ENCODE measurements around the gene ZNF697.
A peak's percentile ranks its signal among the peaks of the same experiment; 100 is the strongest.
"Not testable (repeated sequence)": the region's sequence is repeated elsewhere in the genome, so short reads cannot be mapped to it uniquely, and the experiment has no call there.

Gene ZNF697

DNA sequence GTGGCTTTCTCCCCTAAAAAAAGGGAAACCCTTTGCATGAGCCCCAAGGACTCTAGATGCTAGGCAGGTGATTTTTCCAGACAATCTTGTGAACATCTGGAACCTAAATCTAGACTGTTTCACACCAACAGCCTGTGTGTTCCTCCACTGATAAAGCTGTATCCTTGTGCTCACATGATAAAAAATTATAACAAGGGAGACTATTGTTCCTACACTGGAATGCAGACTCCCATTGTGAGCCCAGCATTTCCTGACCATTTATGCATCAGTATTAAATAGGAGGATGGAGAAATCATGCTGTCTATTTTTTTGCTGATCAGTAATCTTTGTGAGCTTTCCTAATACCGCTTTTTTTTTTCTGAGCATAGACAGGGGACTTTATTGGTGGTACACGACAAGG is 52.5 kb downstream of the ZNF697 start:
- no peak for DNase-seq

DNA sequence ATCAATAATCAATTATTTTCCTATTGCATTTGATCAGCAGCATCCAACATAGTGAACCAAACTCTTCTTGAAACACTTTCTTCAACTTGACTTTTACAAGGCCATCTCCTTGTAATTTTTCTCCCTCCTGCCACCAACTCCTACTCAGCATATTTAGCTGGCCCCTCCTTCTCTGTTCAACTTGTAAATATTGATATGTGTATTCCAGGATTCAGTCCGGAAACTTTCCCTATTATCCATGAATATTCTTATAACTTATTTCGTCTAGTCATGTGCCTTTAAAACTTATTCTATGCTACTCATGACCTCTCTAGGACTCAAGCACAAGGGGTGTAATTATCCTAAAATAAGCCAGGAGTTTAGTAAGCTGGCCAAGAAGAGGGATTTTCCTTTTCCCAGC is 52.9 kb downstream of the ZNF697 start:
- DNase-seq, result no peak

DNA sequence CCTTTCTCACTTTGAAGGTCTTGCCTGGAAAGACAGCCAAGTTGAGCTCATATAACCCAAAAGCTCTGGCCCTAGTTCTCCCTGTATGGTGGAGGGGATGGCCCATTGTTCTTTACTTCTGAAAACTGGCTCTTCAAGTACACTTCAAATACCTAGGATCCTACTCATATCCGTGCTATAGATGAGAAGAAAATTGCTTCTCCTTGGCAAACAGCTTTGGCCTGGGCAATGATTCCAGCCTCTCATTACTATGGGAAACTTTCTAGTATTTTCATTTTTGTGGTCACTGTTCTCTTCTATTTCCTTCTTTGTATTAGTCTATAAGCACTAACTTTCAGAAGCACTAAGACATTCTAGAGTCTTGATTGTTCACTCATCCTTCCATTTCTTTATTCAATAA is 53.7 kb downstream of the ZNF697 start:
- DNase-seq, result no peak

DNA sequence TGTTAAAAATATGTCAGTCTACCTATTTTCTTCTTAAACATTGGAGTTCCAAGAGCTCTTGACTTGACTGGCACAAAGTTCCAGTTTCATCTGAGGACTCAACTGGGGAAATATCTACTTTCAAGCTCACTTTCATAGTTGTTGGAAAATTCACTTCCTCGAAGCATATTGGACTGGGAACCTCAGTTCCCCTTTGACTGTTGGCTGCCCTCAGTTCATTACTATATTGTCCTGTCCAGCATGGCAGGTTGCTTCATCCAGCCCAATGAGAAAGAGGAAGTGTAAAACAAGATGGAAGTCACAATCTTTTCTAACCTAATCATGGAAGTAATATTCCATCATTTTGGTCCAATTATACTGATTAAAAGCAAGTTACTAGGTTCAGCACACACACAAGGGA is 54.3 kb downstream of the ZNF697 start:
- DNase-seq, result no peak

DNA sequence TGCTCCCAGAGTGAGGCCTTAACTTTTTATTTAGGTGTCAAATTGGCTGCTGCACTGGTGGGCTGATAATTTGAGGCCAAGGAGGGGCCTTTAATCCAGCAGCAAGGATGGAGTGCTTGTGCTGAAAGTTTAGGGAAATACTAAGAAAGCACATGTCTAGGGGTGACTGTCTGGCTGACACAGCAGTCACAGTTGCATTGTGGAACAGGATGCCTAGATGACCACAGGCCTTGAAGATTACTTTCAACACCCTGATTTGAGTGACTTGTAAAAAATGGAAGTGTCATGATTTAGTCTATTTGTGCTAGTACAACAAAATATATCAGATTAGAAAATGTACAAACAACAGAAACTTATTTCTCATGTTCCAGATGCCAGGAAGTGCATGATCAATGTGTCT is 57.7 kb downstream of the ZNF697 start:
- DNase-seq, result peak in 1 of 2 donors; percentile 5

DNA sequence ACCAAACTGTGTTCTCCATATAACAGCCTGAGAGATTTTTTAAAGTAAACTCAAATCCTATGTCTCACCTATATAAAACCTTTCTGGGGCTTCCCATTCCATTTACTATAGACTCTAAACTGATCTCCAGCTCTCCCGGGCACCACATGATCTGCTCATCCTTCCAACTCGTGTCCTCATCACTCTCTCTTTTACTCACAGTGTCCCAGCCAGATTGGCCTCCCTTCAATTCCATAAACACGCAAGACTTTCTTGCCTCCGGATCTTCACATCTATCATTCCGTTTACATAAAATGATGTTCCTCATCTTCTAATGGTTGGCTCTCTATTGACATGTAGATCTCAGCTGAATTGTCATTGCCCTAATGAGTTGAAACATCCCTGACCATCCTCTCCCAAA is 59.4 kb downstream of the ZNF697 start:
- no peak for DNase-seq

DNA sequence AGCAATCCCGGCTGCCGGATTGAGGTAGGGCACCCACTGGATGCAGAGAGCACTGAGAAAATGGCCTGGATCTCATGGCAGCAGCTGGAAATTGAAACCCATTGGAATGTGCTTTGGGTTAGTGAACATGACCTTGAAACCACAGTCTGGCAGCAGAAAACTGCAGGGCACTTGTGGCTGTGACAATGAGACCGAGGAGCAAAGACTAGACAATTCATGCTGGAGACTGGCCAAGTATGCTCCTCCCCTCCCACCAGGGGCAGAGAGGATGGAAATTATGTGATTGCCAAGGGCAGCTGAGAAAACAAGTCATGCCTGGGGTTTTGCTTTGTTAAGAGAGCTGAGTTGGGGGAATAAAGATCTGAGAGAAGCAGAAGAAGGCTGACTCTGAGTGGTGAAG is 60.7 kb downstream of the ZNF697 start:
- no peak for DNase-seq

DNA sequence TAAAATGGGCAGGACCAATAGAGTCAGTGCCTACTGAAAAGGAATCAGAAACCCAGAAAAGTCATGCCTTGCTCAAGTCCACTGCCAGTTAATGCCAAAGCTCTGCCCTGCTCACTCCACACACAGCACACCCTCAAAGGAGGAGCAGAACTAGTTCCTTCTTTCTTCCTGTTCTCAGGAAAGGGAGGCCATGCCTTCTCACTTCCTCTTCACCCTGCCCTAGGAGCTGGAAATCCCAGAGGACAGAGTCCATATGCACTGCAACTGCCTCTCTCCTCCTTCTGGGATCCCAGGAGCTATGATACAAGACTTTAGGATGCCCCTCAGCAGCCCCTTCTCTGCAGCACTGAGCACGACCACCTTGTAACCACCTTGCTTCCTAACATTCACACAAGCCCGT is 62.3 kb downstream of the ZNF697 start:
- DNase-seq, result not testable (repeated sequence)

DNA sequence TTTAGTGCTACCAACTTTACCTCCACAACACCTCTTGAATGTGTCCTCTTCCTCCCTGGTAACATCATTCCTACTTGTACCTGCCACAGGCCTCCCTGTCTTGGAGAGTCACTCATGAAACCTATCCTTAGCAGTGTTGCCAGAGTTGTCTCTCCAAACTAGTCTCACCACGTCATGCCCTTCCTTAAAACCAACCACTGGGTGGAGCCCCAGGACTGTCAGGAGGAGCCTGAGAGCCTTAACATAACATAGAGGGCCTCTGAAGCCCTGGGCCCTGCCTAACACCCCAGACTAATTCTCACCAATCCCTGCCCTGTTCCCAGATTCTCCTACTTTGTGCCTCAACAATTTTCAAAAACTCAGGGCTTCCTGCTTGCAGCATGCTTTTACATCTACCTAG is 65.3 kb downstream of the ZNF697 start:
- peak; percentile 7 to 49 for DNase-seq

DNA sequence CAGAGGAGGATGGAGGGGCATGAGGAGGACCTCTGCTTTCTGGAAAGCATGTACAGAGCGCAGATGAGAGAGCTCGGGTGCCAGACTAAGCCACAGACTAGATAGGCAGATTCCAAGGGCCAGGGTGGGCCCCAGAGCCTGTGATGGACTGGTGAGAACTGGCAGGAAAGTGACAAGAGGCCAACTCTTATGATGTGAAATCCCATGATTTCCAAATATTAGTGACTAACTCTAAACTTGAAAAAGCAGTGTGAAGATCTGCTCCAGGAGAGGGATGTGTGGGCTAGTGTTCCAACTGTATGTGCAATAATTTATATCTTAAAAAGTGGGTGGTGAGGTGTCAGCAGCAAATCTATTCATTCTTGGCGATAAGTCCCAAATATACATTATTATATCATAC is 67.0 kb downstream of the ZNF697 start:
- not testable (repeated sequence) for DNase-seq

DNA sequence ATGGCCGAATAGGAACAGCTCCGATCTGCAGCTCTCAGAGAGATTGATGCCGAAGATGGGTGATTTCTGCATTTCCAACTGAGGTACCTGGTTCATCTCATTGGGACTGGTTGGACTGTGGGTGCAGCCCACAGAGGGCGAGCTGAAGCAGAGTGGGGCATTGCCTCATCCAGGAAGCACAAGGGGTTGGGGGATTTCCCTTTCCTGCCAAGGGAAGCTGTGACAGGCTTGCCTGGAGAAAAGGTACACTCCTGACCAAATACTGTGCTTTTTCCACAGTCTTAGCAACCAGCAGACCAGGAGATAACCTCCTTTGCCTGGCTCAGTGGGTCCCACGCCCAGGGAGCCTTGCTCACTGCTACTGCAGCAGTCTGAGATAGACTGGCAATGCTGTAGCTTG is 74.2 kb downstream of the ZNF697 start:
- DNase-seq, result no peak

DNA sequence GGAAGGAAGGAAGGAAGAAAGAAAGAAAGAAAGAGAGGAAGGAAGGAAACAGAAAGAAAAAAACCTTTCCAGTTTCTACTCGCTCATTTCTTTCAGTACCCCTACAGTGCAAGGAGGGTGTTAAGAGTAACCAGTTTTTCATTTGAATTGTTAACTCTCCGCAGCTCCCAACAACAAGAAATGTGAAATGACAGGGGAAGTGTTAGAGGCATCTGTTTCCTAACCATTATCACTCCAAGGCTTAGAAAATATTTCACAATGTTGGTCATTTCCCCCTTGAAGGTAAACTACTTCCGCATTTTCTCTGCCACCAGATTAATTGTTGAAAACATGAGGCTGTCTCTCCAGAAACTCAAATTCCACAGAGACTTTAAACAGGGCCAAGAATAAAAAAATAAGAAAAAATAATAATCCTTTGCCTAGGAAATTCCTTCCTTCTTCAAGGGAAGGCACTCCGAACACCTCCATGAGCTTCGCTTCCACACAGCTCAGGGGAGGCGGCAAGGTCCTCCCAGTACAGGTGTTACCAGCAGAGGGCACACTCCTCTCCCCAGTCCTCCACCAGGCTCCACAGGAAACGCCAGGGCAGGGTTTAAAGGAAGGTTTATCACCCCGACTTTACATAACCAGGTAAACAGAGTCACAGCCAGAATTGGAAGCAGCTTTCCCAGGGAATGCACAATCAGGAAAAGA is 78.0 kb downstream of the ZNF697 start:
- not testable (repeated sequence) for DNase-seq
